MM.1S (cell line): ENCODE results near the gene OAS1.
A peak's percentile ranks its signal among the peaks of the same experiment; 100 is the strongest.

Source experiments
- DNase-seq: peaks from one replicate; pipeline ENCODE4 v3.0.0-alpha.2; 2015
- H2AFZ ChIP-seq: fragments of 300-600 bp; sonication (generic); 2 replicates; pipeline ENCODE4 v1.6.0; 2016; ENCODE audit warnings: antibody characterized with exemption, low read length
- H3F3A ChIP-seq: fragments of 300-600 bp; sonication (generic); 2 replicates; pipeline ENCODE4 v1.6.1; 2016; ENCODE audit warnings: mild to moderate bottlenecking, antibody characterized with exemption, low read length, moderate library complexity, mixed read lengths; ENCODE audit not compliant: insufficient read depth
- H3K27ac ChIP-seq: fragments of 300-600 bp; sonication (generic); 2 replicates; pipeline ENCODE4 v1.5.1; 2016; ENCODE audit warnings: mild to moderate bottlenecking, low read length
- H3K27me3 ChIP-seq: fragments of 300-600 bp; sonication (generic); replicated peaks from 2 replicates; pipeline ENCODE4 v1.6.0; 2016; ENCODE audit warnings: low read length; ENCODE audit not compliant: insufficient read depth
- H3K36me3 ChIP-seq: fragments of 300-600 bp; sonication (generic); replicated peaks from 2 replicates; pipeline ENCODE4 v1.6.1; 2016; ENCODE audit warnings: mild to moderate bottlenecking, low read length, mixed read lengths; ENCODE audit not compliant: insufficient read depth
- H3K4me1 ChIP-seq: fragments of 300-600 bp; sonication (generic); 2 replicates; pipeline ENCODE4 v1.6.1; 2016; ENCODE audit warnings: low read length, mixed read lengths
- H3K4me2 ChIP-seq: fragments of 300-600 bp; sonication (generic); 2 replicates; pipeline ENCODE4 v1.6.0; 2016; ENCODE audit warnings: low read depth, low read length
- H3K4me3 ChIP-seq: fragments of 300-600 bp; sonication (generic); 2 replicates; pipeline ENCODE4 v1.5.1; 2016; ENCODE audit warnings: low read length, mixed read lengths
- H3K79me2 ChIP-seq: fragments of 300-600 bp; sonication (generic); 2 replicates; pipeline ENCODE4 v1.6.1; 2016; ENCODE audit warnings: mixed run types, low read length, mixed read lengths
- H3K9ac ChIP-seq: fragments of 300-600 bp; sonication (generic); 2 replicates; pipeline ENCODE4 v1.6.1; 2016; ENCODE audit warnings: low read length, mixed read lengths
- H3K9me2 ChIP-seq: fragments of 300-600 bp; sonication (generic); replicated peaks from 2 replicates; pipeline ENCODE4 v1.6.1; 2016; ENCODE audit warnings: mild to moderate bottlenecking, low read length, mixed read lengths; ENCODE audit not compliant: insufficient read depth
- H3K9me3 ChIP-seq: fragments of 300-600 bp; sonication (generic); replicated peaks from 2 replicates; pipeline ENCODE4 v1.6.1; 2016; ENCODE audit warnings: mild to moderate bottlenecking, low read length, mixed read lengths; ENCODE audit not compliant: insufficient read depth
- H4K20me1 ChIP-seq: fragments of 300-600 bp; sonication (generic); 2 replicates; pipeline ENCODE4 v1.6.1; 2016; ENCODE audit warnings: mild to moderate bottlenecking, low read length, moderate library complexity, mixed read lengths; ENCODE audit not compliant: insufficient read depth
- CTCF ChIP-seq: fragments of 300-600 bp; sonication (generic); IDR thresholded peaks from 2 replicates; pipeline ENCODE4 v1.5.1; 2016; ENCODE audit warnings: antibody characterized with exemption, low read length, mixed read lengths
- EZH2 ChIP-seq: fragments of 300-600 bp; sonication (generic); optimal IDR thresholded peaks from 2 replicates; pipeline ENCODE3; 2017; ENCODE audit warnings: low read depth, mild to moderate bottlenecking, antibody characterized with exemption, low read length, mixed read lengths
- EZH2phosphoT487 ChIP-seq: fragments of 300-600 bp; sonication (generic); IDR thresholded peaks from 2 replicates; pipeline ENCODE4 v1.6.1; 2018; ENCODE audit warnings: antibody characterized with exemption, low read length

The OAS1 gene

GRCh38 chr12:112907415-112908157 is 824 bp downstream of the OAS1 start:
- Histone ChIP-seq H3K9ac (peak overlapping the region; percentile 61), H3K9me3 (no peaks in the 10 kb centered on the region), H3F3A (peaks cover 20% of the 10 kb centered on the region), H3K36me3 (no peaks in the 10 kb centered on the region), H4K20me1 (no peaks in the 10 kb centered on the region), H2AFZ (no peak overlapping the region), H3K4me2 (peak overlapping the region; percentile 83), H3K9me2 (no peaks in the 10 kb centered on the region), H3K4me1 (peaks cover 22% of the 10 kb centered on the region), H3K27ac (peak overlapping the region; percentile 91), H3K79me2 (peaks cover 16% of the 10 kb centered on the region), H3K27me3 (no peaks in the 10 kb centered on the region), H3K4me3 (peak overlapping the region; percentile 69)
- peak; percentile 23 for DNase-seq
- no peak for TF ChIP-seq EZH2phosphoT487
- TF ChIP-seq EZH2: no peak
- TF ChIP-seq CTCF: no peak

GRCh38 chr12:112908548-112908947 is 1.8 kb downstream of the OAS1 start:
- Histone ChIP-seq H3K36me3 (no peaks in the 10 kb centered on the region), H4K20me1 (no peaks in the 10 kb centered on the region), H3K4me2 (peak overlapping the region; percentile 83), H3K79me2 (peaks cover 16% of the 10 kb centered on the region), H3K9ac (no peak overlapping the region), H3K9me3 (no peaks in the 10 kb centered on the region), H3K27ac (peak overlapping the region; percentile 91; the same call in 1 of the 2 replicates), H3F3A (peaks cover 20% of the 10 kb centered on the region), H2AFZ (no peak overlapping the region), H3K4me1 (peaks cover 22% of the 10 kb centered on the region), H3K9me2 (no peaks in the 10 kb centered on the region), H3K27me3 (no peaks in the 10 kb centered on the region), H3K4me3 (peak overlapping the region; percentile 69)
- no peak for DNase-seq
- TF ChIP-seq EZH2phosphoT487 (no peak), EZH2 (no peak), CTCF (no peak)

- peaks cover 16% of the 10 kb centered on the region for H3K79me2 ChIP-seq
- DNase-seq: no peak
- TF ChIP-seq EZH2 (no peak), CTCF (no peak), EZH2phosphoT487 (no peak)
- H3K4me3 ChIP-seq: no peak overlapping the region
- no peaks in the 10 kb centered on the region for H3K36me3 ChIP-seq
- H3K9me3 ChIP-seq: no peaks in the 10 kb centered on the region
- H3F3A ChIP-seq: peaks cover 20% of the 10 kb centered on the region
- H3K4me2 ChIP-seq: no peak overlapping the region
- no peak overlapping the region for H3K27ac ChIP-seq
- H3K9me2 ChIP-seq: no peaks in the 10 kb centered on the region
- H2AFZ ChIP-seq: no peak overlapping the region
- H3K4me1 ChIP-seq: peaks cover 22% of the 10 kb centered on the region
- H3K27me3 ChIP-seq: no peaks in the 10 kb centered on the region
- no peaks in the 10 kb centered on the region for H4K20me1 ChIP-seq
- no peak overlapping the region for H3K9ac ChIP-seq
Observed at GRCh38 chr12:112909693-112910092, 2.9 kb downstream of the OAS1 start.
